GM19023 (cell line): ENCODE results near the gene TYRP1.

ENCODE experiments used
- ATAC-seq: cut with Tn5 transposase; IDR thresholded peaks from one replicate; pipeline ENCODE4 v1.9.1; 2021; ENCODE audit warnings: mild to moderate bottlenecking, moderate library complexity; ENCODE audit not compliant: unreplicated experiment

TYRP1 gene

DNA sequence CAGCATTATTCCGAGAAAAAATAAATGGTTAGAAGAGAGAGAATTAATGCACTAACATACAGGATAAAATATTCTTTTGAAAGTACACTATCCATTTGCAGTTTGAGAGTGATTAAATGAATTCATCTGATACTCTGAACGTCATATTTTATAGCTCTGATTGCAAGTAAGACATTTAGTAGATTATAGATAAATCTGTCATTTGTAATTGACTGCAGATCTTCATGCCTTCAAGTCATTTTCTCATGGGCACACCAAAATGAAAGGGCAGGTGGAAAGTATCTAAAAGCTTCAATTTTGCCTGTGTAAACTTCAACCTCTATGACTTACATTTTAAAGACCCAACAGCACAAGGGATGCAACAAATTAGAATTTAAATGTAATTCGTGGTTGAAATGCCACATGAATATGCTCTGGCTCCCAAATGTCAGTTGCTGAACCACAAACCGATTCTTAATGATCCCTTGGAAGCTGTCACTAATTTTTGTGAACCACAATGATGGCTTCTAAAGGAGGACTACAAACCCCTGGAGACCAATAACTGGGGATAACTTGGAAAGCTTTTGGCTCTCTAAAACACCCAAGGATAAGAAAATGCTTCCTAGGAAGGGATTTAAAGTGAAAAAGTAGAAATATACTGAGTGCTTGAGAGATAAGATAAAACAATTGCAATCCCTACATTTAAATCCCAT is 3.9 kb downstream of the TYRP1 start:
- no peak for ATAC-seq

GRCh38 chr9:12697719-12698118 is 4.5 kb downstream of the TYRP1 start:
- no peak for ATAC-seq

DNA sequence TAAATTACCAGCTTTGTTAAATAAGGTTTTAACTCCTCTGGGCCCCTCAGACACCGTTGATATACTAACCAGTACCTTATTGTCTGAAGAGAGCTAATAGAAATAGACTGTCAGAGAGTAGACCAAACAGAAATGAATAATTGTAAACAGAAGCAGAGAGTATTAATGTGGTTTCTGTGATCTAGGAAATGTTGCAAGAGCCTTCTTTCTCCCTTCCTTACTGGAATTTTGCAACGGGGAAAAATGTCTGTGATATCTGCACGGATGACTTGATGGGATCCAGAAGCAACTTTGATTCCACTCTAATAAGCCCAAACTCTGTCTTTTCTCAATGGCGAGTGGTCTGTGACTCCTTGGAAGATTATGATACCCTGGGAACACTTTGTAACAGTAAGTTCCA is 5.1 kb downstream of the TYRP1 start:
- no peak for ATAC-seq

- ATAC-seq: no peak
Observed at GRCh38 chr9:12698986-12699385, 5.8 kb downstream of the TYRP1 start.

DNA sequence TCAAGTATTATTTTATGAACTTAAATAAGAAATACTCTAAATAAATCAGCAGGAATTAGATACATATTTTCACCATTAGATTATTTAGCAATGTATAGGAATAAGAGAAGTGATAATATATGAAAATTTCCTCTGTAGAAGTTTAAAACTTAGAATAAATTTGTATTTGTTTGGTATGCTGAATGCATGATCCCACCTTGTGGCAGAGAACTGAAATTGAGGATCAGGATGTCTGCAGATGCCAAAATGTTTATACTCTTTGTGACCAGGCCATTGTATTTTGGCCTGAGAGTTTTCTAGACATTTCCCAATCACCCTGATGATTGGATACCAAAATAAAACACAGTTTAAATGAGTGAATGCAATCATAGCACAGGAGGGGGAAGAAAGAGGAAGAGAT is 6.3 kb downstream of the TYRP1 start:
- no peak for ATAC-seq

DNA sequence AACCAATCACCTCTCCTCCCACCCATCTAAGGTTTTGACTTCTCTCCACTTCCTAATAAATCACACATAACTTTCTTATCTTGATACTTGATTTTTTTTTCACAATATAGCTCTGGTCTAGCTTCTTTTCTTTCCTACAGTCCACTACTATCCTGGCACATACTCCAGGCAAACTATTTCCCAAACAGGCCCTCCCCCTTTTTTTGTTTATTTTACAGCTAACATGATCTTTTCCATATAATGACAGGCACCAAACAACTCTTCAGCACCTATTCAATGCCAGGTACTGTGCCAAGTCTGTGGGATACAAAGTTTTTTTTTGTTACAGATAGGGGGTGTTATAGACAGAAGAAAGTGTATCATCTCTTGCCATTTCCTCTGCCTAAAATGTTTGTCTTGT is 7.9 kb downstream of the TYRP1 start:
- ATAC-seq: no peak

DNA sequence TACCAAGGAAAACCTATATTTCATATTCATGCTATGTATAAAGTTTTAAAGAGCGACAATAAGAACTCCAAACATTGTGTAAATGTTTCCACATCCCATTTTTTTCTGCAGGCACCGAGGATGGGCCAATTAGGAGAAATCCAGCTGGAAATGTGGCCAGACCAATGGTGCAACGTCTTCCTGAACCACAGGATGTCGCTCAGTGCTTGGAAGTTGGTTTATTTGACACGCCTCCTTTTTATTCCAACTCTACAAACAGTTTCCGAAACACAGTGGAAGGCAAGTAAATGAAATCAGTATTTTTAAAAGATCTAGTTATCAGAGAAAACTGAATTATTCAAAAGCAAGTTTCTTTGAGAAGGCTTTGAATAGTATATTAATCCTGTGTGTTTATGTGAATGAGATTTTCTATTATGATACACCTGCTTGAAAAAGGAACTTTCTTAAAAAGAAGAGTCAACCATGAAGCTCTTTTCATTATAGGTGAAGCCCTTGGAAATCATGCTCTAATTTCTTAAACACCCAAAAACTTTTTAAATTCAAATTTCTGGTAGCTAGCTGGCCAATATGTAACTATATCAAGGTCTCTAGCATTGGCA is 9.1 kb downstream of the TYRP1 start:
- no peak for ATAC-seq

DNA sequence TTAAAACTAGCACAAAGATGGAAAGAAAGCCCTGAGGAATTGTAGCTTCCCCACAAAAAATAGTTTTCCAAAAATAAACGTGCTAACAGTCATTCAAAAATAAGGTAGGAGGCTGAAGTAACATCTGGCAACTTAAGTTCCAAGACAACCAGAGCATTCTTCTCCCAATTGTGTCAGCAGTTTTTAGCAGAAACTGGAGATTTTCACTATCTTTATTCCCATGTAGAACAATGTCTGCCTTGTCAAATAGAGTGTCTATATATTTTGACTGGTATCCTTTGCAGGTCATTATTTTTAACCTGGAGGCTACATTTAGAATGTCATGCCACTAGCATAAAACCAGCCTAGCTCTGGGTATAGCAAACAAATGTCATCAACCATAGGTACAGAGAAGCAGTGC is 10.8 kb downstream of the TYRP1 start:
- no peak for ATAC-seq

- ATAC-seq: no peak
Observed at GRCh38 chr9:12705738-12706391, 12.7 kb downstream of the TYRP1 start.

DNA sequence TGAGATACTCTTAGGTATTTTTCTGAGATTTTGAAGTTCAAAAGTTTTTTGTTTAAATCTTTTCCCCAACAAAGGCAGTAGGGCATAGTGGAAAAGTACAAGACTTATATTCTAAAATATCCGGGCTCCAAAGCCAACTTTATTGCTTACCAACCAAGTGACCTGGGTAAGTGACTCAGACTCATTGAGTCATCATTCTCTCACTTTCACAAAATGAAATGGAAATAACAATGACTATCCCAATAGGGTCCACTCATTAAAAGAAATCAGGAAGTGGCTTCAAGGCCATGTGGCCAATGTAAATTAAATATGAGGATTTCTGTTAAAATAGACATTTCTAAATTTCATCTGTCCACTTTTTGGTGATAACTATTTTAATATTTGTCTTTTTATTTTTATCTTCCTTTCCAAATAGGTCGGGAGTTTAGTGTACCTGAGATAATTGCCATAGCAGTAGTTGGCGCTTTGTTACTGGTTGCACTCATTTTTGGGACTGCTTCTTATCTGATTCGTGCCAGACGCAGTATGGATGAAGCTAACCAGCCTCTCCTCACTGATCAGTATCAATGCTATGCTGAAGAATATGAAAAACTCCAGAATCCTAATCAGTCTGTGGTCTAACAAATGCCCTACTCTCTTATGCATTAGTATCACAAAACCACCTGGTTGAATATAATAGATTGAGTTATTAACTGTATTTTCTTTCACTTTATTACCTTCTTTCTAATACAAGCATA is 15.5 kb downstream of the TYRP1 start:
- ATAC-seq: no peak

DNA sequence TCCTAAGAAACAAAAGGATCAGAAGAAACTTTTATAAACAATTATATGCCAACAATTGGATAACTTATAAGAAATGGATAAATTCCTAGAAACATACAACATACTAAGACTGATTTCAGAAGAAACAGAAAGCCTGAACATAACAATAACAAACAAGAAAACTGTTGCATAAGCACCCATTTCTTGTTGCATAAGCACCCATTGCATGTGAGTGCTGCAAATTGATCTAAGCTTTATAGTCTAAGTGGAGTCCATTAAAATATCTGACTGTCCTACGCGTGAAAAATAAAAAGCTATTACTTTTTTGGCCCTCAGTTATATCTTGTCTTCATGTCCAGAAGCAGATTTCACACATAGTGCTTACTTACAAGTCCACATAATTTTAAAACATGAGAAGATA is 19.3 kb downstream of the TYRP1 start:
- no peak for ATAC-seq

GRCh38 chr9:12715268-12715667 is 22.1 kb downstream of the TYRP1 start:
- ATAC-seq: no peak

- no peak for ATAC-seq
Observed at GRCh38 chr9:12716823-12717600, 23.8 kb downstream of the TYRP1 start.

DNA sequence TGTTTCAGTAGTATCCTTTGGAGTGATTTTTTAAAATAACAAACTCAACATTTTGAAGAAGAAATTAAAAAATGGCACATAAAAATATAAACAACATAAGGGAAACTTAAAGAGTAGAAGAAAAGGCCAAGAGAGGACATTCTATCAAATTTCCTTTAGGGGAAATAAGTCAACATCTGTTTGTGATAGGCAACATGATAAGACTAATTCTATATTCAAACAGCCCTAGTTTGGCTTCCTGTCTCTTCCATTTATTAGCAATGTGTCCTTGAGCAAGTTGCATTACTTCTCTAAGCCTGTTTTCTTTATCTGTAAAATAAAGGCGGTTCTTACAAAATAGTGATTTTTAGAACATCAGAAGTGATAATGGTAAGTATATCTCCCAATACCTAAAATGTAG is 24.7 kb downstream of the TYRP1 start:
- no peak for ATAC-seq

DNA sequence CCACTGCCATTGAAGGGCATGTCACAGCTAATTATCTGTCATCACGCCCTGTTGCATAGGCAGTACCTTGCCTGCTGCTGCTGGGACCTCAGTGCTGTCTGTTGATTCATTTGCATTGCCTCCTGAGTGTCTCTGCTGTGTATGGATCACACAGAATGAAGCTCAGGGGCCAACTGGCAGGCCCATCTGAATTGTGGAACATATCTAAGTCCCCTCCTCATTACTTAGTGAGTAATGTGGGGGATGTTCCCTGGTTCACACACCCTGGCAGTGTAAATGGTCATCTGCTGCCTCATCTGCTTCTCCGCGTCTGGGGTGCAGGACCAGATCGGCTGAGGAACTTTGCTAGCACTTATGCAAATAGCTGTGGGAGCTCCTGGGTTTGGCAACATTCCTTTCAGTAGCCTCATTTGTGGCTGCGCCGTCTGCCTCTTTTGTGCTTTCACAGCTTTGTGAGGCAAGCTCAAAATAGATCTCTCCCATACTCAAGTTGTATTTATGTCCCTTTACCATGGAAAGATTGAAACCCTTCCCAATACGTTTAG is 25.4 kb downstream of the TYRP1 start:
- no peak for ATAC-seq

- no peak for ATAC-seq
Observed at GRCh38 chr9:12719431-12719830, 26.2 kb downstream of the TYRP1 start.

- no peak for ATAC-seq
Observed at GRCh38 chr9:12720551-12720950, 27.4 kb downstream of the TYRP1 start.

DNA sequence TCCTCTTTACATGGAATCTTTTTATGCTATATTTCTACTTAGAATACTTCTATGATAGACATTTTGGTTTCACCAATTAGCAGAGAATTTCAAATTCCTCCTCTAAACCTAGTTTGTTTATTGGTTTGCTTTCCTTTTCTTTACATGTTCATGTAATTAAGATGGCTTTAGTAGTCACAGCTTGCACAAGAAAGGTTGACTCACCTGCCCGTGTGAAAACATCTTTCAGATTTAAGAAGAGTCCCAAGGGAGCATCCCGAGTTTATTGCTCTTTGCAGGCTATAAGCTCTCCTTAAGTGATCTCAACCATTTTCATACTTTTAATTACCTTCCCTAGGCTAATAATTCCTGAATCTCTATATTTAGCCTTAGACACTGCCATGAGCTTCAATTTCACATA is 28.9 kb downstream of the TYRP1 start:
- ATAC-seq: no peak

- ATAC-seq: no peak
Observed at GRCh38 chr9:12723409-12724028, 30.3 kb downstream of the TYRP1 start.

DNA sequence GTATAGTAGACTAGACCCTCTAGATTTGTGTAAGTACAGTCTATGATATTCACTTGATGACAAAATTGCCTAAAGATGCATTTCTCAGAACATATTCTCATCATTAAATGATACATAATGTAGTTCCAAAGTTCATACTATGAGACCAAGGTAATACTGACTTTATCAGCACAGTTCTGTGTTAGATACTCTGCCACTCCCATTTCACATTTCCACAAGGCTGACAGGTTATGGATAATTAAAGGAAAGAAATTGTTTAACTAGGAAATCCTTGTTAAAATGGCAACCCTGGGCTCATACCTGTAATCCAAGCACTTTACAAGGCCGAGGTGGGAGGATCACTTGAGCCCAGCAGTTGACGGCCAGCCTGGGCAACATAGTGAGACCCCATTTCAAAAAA is 33.6 kb downstream of the TYRP1 start:
- ATAC-seq: no peak
